ENCODE data around the gene ACTG2.

Gene ACTG2

DNA sequence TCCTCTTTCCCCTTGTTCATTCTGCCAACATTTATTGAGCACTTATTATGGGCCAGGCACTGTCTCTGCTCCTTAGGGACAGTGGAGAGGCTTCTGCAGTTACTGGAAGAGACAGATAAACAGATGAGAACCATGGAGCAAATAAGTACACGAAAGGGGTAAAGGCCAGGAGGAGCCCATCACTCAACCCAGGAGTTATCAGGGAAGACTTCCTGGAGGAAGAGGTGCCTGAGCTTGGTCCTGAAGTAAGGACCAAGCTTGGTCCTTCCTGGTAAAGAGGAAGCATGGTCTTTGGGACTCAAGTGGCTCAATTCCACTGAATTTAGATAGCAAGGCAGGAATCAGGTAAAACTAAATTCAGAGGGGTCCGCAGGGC is 1.7 kb downstream of the ACTG2 start:
- no peaks in the 10 kb centered on the region for H3K36me3 ChIP-seq
- no peak for TF ChIP-seq CTCF (IDR thresholded peaks at IDR 0.05)
- peaks cover 5% of the 10 kb centered on the region for H3K27me3 ChIP-seq
- H3K27ac ChIP-seq = no peak overlapping the region
- H3K9me3 ChIP-seq = no peaks in the 10 kb centered on the region
- no peaks in the 10 kb centered on the region for H3K4me1 ChIP-seq (ENCODE audit: control insufficient read depth in 1 of 2, insufficient read depth in 1 of 2, low read depth in 1 of 2, low read length in 1 of 2)
- no peak overlapping the region for H3K4me3 ChIP-seq (ENCODE audit: low read depth in 1 of 2, low read length in 1 of 2)

DNA sequence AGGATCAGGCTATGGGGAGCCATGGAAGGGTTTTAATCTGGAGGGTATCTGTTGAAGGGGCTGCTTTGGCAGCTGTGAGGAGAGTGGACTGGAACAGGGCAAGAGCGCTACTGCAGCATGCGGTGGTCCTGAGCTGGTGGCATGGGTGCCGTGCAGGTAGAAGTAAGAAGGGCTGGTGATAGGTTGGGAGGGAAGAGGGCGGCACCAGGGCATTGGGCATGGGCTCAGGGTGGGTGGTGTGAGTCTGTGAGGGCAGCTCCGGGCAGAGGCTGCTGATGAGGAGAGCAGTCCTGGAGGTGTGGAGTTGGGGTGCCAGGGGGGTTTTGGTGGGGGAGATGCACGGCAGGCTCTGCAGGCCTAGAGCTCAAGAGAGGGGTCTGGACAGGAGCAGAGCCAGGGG is 2.1 kb downstream of the ACTG2 start:
- H3K27ac ChIP-seq = no peak overlapping the region
- peaks cover 5% of the 10 kb centered on the region for H3K27me3 ChIP-seq
- H3K4me3 ChIP-seq (ENCODE audit: low read depth in 1 of 2, low read length in 1 of 2) = no peak overlapping the region
- H3K4me1 ChIP-seq (ENCODE audit: control insufficient read depth in 1 of 2, insufficient read depth in 1 of 2, low read depth in 1 of 2, low read length in 1 of 2) = no peaks in the 10 kb centered on the region
- no peak for TF ChIP-seq CTCF (IDR thresholded peaks at IDR 0.05)
- no peaks in the 10 kb centered on the region for H3K9me3 ChIP-seq
- H3K36me3 ChIP-seq = no peaks in the 10 kb centered on the region

- H3K9me3 ChIP-seq = no peaks in the 10 kb centered on the region
- no peak overlapping the region for H3K4me3 ChIP-seq (ENCODE audit: low read depth in 1 of 2, low read length in 1 of 2)
- no peaks in the 10 kb centered on the region for H3K36me3 ChIP-seq
- no peak overlapping the region for H3K27ac ChIP-seq
- no peaks in the 10 kb centered on the region for H3K4me1 ChIP-seq (ENCODE audit: control insufficient read depth in 1 of 2, insufficient read depth in 1 of 2, low read depth in 1 of 2, low read length in 1 of 2)
- no peak for TF ChIP-seq CTCF (IDR thresholded peaks at IDR 0.05)
- H3K27me3 ChIP-seq = peaks cover 5% of the 10 kb centered on the region
These were observed 2.7 kb downstream of the ACTG2 start for GRCh38 chr2:73895473-73895872.

DNA sequence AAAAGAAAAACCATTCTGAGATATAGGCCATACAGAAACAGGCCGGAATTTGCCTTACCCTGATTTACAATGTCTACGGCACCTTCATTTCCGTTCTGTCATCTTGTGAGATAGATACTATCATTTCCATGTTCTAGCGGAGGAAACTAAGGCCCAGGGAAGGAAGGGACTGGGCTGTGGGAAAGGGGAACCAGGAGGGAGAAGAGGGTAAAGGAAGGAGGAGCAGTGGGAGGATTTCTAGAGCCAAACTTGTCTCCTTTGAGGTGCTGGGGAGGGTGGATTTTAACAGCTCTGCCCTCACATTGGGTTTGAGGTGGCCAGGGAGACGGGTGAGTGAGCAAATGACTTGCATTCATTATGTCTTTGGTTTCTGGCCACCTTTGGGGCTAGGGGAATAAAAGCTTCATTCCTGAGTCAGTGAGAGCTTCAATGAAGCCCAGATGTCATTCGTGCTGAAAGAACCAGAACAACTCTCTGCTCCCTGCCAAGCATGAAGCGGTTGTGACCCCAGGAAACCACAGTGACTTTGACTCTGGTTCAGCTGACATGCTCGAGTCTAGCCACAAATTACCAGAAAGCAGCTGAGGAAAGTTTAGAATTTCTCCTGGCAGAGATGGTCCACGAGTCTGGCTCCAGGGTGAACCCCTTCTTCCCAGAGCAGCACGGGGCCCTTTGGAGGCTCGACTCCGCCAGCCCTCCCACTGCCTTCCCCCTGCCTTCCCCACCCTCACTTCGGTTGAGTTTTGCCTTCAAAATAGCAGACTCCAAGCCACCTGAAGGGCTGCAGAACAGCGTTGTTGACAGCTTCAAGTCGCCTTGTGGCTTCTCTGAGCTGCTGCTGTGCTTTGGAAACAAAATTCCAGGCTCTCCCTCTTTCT is 3.8 kb downstream of the ACTG2 start:
- Histone ChIP-seq H3K9me3 (no peaks in the 10 kb centered on the region), H3K36me3 (no peaks in the 10 kb centered on the region), H3K27me3 (peaks cover 5% of the 10 kb centered on the region), H3K4me1 (ENCODE audit: control insufficient read depth in 1 of 2, insufficient read depth in 1 of 2, low read depth in 1 of 2, low read length in 1 of 2) (no peaks in the 10 kb centered on the region), H3K27ac (no peak overlapping the region), H3K4me3 (ENCODE audit: low read depth in 1 of 2, low read length in 1 of 2) (no peak overlapping the region)
- no peak for TF ChIP-seq CTCF (IDR thresholded peaks at IDR 0.05)

- H3K27me3 ChIP-seq = peaks cover 5% of the 10 kb centered on the region
- H3K27ac ChIP-seq = no peak overlapping the region
- no peaks in the 10 kb centered on the region for H3K4me1 ChIP-seq (ENCODE audit: control insufficient read depth in 1 of 2, insufficient read depth in 1 of 2, low read depth in 1 of 2, low read length in 1 of 2)
- H3K4me3 ChIP-seq (ENCODE audit: low read depth in 1 of 2, low read length in 1 of 2) = no peak overlapping the region
- no peaks in the 10 kb centered on the region for H3K36me3 ChIP-seq
- H3K9me3 ChIP-seq = no peaks in the 10 kb centered on the region
- no peak for TF ChIP-seq CTCF (IDR thresholded peaks at IDR 0.05)
These were observed 4.4 kb downstream of the ACTG2 start for GRCh38 chr2:73897240-73897583.

All from neutrophil (primary cell).